ENCODE results near the gene SLC12A5. TPM values are rescaled to one million over a fixed set of nuclear protein-coding genes. Genes with fewer than 3 reads are reported as not detected.

SLC12A5 gene
- total RNA-seq, 4 donors from 2014 or later = not detected

- Histone ChIP-seq H3K27ac (no peak overlapping the region), H3K9me3 (no peaks in the 10 kb centered on the region), H3K4me3 (no peak overlapping the region), H3K4me1 (peaks cover 0 to 4% of the 10 kb centered on the region in 2 donors), H3K36me3 (no peaks in the 10 kb centered on the region), H3K27me3 (peaks cover 68 to 81% (median 71%) of the 10 kb centered on the region in 3 donors)
- no peak for TF ChIP-seq POLR2A (IDR thresholded peaks at IDR 0.05)
- no peak for TF ChIP-seq CTCF (IDR thresholded peaks at IDR 0.05 in 4 of 5, conservative IDR thresholded peaks at IDR 0.05 in 1 of 5)
- intact Hi-C loops (cut with DNase I; ENCODE audit: low total_unique reads) = no loop called here
- DNase-seq = no peak
- in situ Hi-C loops (cut with MboI; ENCODE audit: low sequenced_read_pairs in 4 of 4) = no loop called here
- ATAC-seq = no peak
Observed at GRCh38 chr20:46010491-46011391, 18.3 kb upstream of the SLC12A5 start.

- no peaks in the 10 kb centered on the region for H3K36me3 ChIP-seq
- in situ Hi-C loops (cut with MboI; ENCODE audit: low sequenced_read_pairs in 4 of 4) (no loop called here), intact Hi-C loops (cut with DNase I; ENCODE audit: low total_unique reads) (no loop called here)
- peaks cover 0 to 4% of the 10 kb centered on the region in 2 donors for H3K4me1 ChIP-seq
- DNase-seq (no peak), ATAC-seq (no peak)
- H3K27me3 ChIP-seq = peaks cover 69 to 89% (median 73%) of the 10 kb centered on the region in 3 donors
- H3K27ac ChIP-seq = no peak overlapping the region
- H3K9me3 ChIP-seq = no peaks in the 10 kb centered on the region
- no peak for TF ChIP-seq POLR2A (IDR thresholded peaks at IDR 0.05)
- TF ChIP-seq CTCF (IDR thresholded peaks at IDR 0.05 in 4 of 5, conservative IDR thresholded peaks at IDR 0.05 in 1 of 5) = no peak
- H3K4me3 ChIP-seq = no peak overlapping the region
Observed at GRCh38 chr20:46011631-46012482, 17.2 kb upstream of the SLC12A5 start.

GRCh38 chr20:46012921-46013320, 16.1 kb upstream of the SLC12A5 start:
- no peak overlapping the region for H3K4me3 ChIP-seq
- peaks cover 68 to 84% (median 73%) of the 10 kb centered on the region in 3 donors for H3K27me3 ChIP-seq
- ATAC-seq (no peak), DNase-seq (no peak)
- H3K9me3 ChIP-seq = no peaks in the 10 kb centered on the region
- H3K36me3 ChIP-seq = no peaks in the 10 kb centered on the region
- H3K4me1 ChIP-seq = peaks cover 0 to 4% of the 10 kb centered on the region in 2 donors
- intact Hi-C loops (cut with DNase I; ENCODE audit: low total_unique reads) (no loop called here), in situ Hi-C loops (cut with MboI; ENCODE audit: low sequenced_read_pairs in 4 of 4) (no loop called here)
- no peak for TF ChIP-seq CTCF (IDR thresholded peaks at IDR 0.05 in 4 of 5, conservative IDR thresholded peaks at IDR 0.05 in 1 of 5)
- TF ChIP-seq POLR2A (IDR thresholded peaks at IDR 0.05) = no peak
- H3K27ac ChIP-seq = no peak overlapping the region

- ATAC-seq = no peak
- Histone ChIP-seq H3K9me3 (no peaks in the 10 kb centered on the region), H3K27ac (no peak overlapping the region), H3K4me3 (peak overlapping the region in 1 of 4 donors; percentile 38), H3K4me1 (peaks cover 0 to 4% of the 10 kb centered on the region in 2 donors), H3K27me3 (peaks cover 64 to 83% (median 72%) of the 10 kb centered on the region in 3 donors), H3K36me3 (no peaks in the 10 kb centered on the region)
- in situ Hi-C loops (cut with MboI; ENCODE audit: low sequenced_read_pairs in 4 of 4) (no loop called here), intact Hi-C loops (cut with DNase I; ENCODE audit: low total_unique reads) (no loop called here)
- TF ChIP-seq CTCF (IDR thresholded peaks at IDR 0.05 in 4 of 5, conservative IDR thresholded peaks at IDR 0.05 in 1 of 5) (no peak), POLR2A (IDR thresholded peaks at IDR 0.05) (no peak)
- DNase-seq = no peak
Observed at GRCh38 chr20:46013322-46013828, 15.6 kb upstream of the SLC12A5 start.

Data from gastrocnemius medialis (tissue), 4 donors.